K562 (cell line): ENCODE measurements around the gene CXCL5.

Experiments
- GTF2F1 ChIP-seq: IDR thresholded peaks from 2 replicates; pipeline ENCODE4 v1.6.1; 2011; ENCODE audit warnings: low read depth, low read length, improper control_type of control experiment
- MNT ChIP-seq, 2 experiments: fragments of 450-650 bp; conservative IDR thresholded peaks; 2 replicates each; pipeline ENCODE4 v1.6.1; 2017; ENCODE audit warnings: mild to moderate bottlenecking in 2 of 2, moderate library complexity in 2 of 2
- RFX5 ChIP-seq: IDR thresholded peaks from 2 replicates; pipeline ENCODE4 v1.6.1; 2011; ENCODE audit warnings: low read depth, mild to moderate bottlenecking, improper control_type of control experiment, low read length
- SIN3A ChIP-seq, 2 experiments: fragments of 150-350 bp in 1 of 2; IDR thresholded peaks; 2 replicates each; pipeline ENCODE4 v1.6.1; 2011 to 2016; ENCODE audit warnings: borderline replicate concordance in 2 of 2, low read depth in 2 of 2, low read length in 2 of 2, mild to moderate bottlenecking in 2 of 2, moderate library complexity in 2 of 2; ENCODE audit not compliant: control insufficient read depth in 1 of 2
- SMAD3 ChIP-seq: fragments of 450-650 bp; formaldehyde crosslinking; conservative IDR thresholded peaks from 2 replicates; pipeline ENCODE4 v1.4.0; 2020; ENCODE audit warnings: mild to moderate bottlenecking
- TEAD1 ChIP-seq, 2 experiments: fragments of 450-650 bp in 1 of 2; sonication (generic) in 1 of 2; formaldehyde crosslinking; IDR thresholded peaks; 2 replicates each; pipeline versions ENCODE4 v1.4.0 to v1.8.0; 2020 to 2022; ENCODE audit warnings: mild to moderate bottlenecking in 2 of 2, missing genetic modification reagents in 1 of 2
- ZNF184 ChIP-seq: sonication (generic); formaldehyde crosslinking; IDR thresholded peaks from 2 replicates; pipeline ENCODE4 v1.5.0; 2020; ENCODE audit warnings: missing genetic modification reagents

GRCh38 chr4:73952352-73952751, 46.1 kb downstream of the CXCL5 start:
- no peak for TF ChIP-seq MNT (conservative IDR thresholded peaks at IDR 0.05)
- TF ChIP-seq SIN3A (IDR thresholded peaks at IDR 0.05; ENCODE audit: borderline replicate concordance in 2 of 2, control insufficient read depth in 1 of 2, low read depth in 2 of 2, low read length in 2 of 2): no peak
- TF ChIP-seq ZNF184 (CRISPR knock-in tag): no peak
- no peak for TF ChIP-seq SMAD3 (CRISPR knock-in tag)
- no peak for TF ChIP-seq TEAD1 (CRISPR knock-in tag; IDR thresholded peaks at IDR 0.05)
- no peak for TF ChIP-seq RFX5
- TF ChIP-seq GTF2F1: no peak
